Measurements from ENCODE around the gene RPL39L.

Gene RPL39L

DNA sequence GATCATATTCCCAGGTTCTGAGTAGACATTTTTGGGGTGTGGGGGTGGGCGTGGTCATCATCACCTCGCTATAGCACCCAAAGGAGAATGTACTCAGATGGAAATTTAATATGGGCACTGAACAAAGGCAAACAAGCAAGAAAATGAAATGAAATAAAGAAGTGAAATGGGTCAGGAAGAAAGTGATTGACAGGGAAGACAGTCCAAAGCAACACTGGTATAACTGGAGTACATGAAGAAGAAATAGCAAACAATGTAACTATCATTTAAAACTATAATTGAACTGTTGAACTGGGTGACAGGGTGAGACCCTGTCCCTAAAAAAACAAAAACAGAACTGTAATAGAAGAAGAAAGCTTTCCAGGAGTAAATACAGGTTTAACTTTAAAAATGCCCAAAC, 24.8 kb downstream of the RPL39L start:
- H3K36me3 ChIP-seq (ENCODE audit: control insufficient read depth in 2 of 2, insufficient read depth in 1 of 2, low read length in 2 of 2) = no peaks in the 10 kb centered on the region
- no peaks in the 10 kb centered on the region for H3K4me1 ChIP-seq (ENCODE audit: control insufficient read depth, insufficient read depth, low read length)
- ChIA-PET CTCF (interaction anchor here (0.9 to 2.9 kb wide), 5 partner anchors 15 to 205 kb away, joined by 3 to 24 read pairs (median 4); partner anchors contain the start of gene RPL39L), POLR2A (no interaction called here)
- no peak overlapping the region for H3K4me3 ChIP-seq (ENCODE audit: low read depth, low read length)
- H3K27ac ChIP-seq (ENCODE audit: extremely low read depth, low read depth, low read length) = no peak overlapping the region
- TF ChIP-seq, protein P1, sequence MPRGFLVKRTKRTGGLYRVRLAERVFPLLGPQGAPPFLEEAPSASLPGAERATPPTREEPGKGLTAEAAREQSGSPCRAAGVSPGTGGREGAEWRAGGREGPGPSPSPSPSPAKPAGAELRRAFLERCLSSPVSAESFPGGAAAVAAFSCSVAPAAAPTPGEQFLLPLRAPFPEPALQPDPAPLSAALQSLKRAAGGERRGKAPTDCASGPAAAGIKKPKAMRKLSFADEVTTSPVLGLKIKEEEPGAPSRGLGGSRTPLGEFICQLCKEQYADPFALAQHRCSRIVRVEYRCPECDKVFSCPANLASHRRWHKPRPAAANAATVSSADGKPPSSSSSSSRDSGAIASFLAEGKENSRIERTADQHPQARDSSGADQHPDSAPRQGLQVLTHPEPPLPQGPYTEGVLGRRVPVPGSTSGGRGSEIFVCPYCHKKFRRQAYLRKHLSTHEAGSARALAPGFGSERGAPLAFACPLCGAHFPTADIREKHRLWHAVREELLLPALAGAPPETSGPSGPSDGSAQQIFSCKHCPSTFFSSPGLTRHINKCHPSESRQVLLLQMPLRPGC (tag by site-specific recombination; IDR thresholded peaks at IDR 0.05) = no peak
- TF ChIP-seq ZNF311 (tag by site-specific recombination; IDR thresholded peaks at IDR 0.05; ENCODE audit: borderline replicate concordance) (no peak), ZNF214 (tag by site-specific recombination; IDR thresholded peaks at IDR 0.05; ENCODE audit: borderline replicate concordance) (no peak), ZNF221 (tag by site-specific recombination; IDR thresholded peaks at IDR 0.05; ENCODE audit: borderline replicate concordance) (no peak), ZNF24 (tag by site-specific recombination; IDR thresholded peaks at IDR 0.05) (no peak), ZFP3 (tag by site-specific recombination; IDR thresholded peaks at IDR 0.05; ENCODE audit: low read depth) (no peak), ZNF624 (tag by site-specific recombination; IDR thresholded peaks at IDR 0.05) (no peak), ZNF133 (tag by site-specific recombination; IDR thresholded peaks at IDR 0.05) (peak; percentile 65; the same call in 1 of the 2 replicates), PRDM1 (tag by site-specific recombination; IDR thresholded peaks at IDR 0.05) (0 out of 2 replicates have a peak, but pooled peaks have one; percentile 6), ZNF132 (tag by site-specific recombination; IDR thresholded peaks at IDR 0.05; ENCODE audit: borderline replicate concordance) (no peak), ZNF16 (tag by site-specific recombination; IDR thresholded peaks at IDR 0.05; ENCODE audit: low read depth) (no peak)
- H3K9me3 ChIP-seq (ENCODE audit: control insufficient read depth, insufficient read depth, low read depth, low read length) = no peaks in the 10 kb centered on the region

DNA sequence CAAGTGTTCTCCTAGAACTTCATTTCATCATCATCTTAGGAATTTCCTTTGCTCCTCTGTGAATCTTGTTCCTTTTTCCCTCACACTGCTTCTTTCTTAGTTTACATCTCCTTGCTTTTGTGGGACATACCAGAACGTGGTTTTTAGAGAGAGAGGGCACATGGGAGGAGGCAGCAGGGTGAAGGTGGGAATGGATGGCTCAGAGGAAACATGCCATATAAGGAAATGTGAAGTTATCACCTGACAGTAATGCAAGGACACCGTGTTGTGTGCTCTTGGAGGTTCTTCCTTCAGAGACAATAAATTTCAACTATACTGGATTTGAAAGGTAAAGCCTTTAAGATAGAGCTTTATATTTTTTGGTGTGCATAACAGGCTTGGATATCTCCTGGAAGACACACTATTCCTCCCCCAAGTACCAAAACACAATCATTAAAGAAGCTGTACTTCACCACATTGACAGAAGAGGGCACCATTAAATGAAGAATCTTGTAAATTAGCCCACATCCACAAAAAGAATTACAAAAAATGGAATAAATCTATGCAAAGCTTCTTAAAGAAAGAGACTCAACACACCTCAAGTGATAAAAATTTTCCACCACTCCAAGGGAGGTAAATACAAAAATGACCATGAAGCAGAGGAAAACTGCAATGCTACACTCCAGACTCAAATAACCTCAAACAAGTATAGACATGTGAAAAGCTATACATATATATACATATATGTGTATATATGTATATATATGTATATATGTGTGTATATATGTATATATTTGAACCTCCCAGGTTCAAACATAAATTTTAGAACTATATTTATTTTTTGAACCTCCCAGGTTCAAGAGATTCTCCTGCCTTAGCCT, 26.1 kb downstream of the RPL39L start:
- Histone ChIP-seq H3K9me3 (ENCODE audit: control insufficient read depth, insufficient read depth, low read depth, low read length) (no peaks in the 10 kb centered on the region), H3K4me3 (ENCODE audit: low read depth, low read length) (no peak overlapping the region), H3K36me3 (ENCODE audit: control insufficient read depth in 2 of 2, insufficient read depth in 1 of 2, low read length in 2 of 2) (no peaks in the 10 kb centered on the region), H3K4me1 (ENCODE audit: control insufficient read depth, insufficient read depth, low read length) (no peaks in the 10 kb centered on the region), H3K27ac (ENCODE audit: extremely low read depth, low read depth, low read length) (no peak overlapping the region)
- TF ChIP-seq HOXD13 (CRISPR knock-in tag; IDR thresholded peaks at IDR 0.05; ENCODE audit: borderline replicate concordance) = no peak
- peak; percentile 27; the same call in 1 of the 2 replicates for TF ChIP-seq ZNF654 (tag by site-specific recombination; IDR thresholded peaks at IDR 0.05; ENCODE audit: low read depth)
- ChIA-PET CTCF (interaction anchor here (0.6 to 2.9 kb wide), 23 partner anchors 9 to 1061 kb away, joined by 3 to 24 read pairs (median 4); no protein-coding TSS in a partner anchor), POLR2A (interaction anchor here (1.2 kb wide), 1 partner anchor 27 kb away, joined by 4 read pairs; the partner anchor contains the start of gene RPL39L)

DNA sequence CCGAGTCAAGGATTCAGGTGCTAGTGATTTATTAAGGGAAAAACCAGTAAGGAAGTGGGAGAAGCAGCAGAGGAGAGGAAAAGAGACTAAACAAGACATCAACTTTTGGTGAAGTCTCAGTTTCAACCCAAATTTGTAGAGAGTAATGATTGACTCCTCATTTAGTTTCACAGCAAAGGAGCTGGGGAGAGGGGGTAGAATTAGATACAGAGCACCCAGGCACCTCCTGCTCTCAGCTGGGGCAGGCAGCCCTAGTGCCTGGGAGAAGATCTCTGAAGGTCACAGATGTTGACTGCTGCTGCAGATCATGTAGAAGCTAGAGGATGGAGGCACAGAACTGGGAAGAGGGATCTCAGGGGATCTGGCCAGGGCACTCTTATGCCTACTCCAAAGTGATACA, 29.1 kb downstream of the RPL39L start:
- Histone ChIP-seq H3K27ac (ENCODE audit: extremely low read depth, low read depth, low read length) (no peak overlapping the region), H3K9me3 (ENCODE audit: control insufficient read depth, insufficient read depth, low read depth, low read length) (no peaks in the 10 kb centered on the region), H3K36me3 (ENCODE audit: control insufficient read depth in 2 of 2, insufficient read depth in 1 of 2, low read length in 2 of 2) (no peaks in the 10 kb centered on the region), H3K4me1 (ENCODE audit: control insufficient read depth, insufficient read depth, low read length) (no peaks in the 10 kb centered on the region), H3K4me3 (ENCODE audit: low read depth, low read length) (no peak overlapping the region)
- POLR2A ChIA-PET = no interaction called here
- CTCF ChIA-PET = no interaction called here
- TF ChIP-seq, protein P2, sequence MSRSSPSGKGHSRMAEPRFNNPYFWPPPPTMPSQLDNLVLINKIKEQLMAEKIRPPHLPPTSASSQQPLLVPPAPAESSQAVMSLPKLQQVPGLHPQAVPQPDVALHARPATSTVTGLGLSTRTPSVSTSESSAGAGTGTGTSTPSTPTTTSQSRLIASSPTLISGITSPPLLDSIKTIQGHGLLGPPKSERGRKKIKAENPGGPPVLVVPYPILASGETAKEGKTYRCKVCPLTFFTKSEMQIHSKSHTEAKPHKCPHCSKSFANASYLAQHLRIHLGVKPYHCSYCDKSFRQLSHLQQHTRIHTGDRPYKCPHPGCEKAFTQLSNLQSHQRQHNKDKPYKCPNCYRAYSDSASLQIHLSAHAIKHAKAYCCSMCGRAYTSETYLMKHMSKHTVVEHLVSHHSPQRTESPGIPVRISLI (tag by site-specific recombination; IDR thresholded peaks at IDR 0.05) = no peak
- TF ChIP-seq, protein P3, sequence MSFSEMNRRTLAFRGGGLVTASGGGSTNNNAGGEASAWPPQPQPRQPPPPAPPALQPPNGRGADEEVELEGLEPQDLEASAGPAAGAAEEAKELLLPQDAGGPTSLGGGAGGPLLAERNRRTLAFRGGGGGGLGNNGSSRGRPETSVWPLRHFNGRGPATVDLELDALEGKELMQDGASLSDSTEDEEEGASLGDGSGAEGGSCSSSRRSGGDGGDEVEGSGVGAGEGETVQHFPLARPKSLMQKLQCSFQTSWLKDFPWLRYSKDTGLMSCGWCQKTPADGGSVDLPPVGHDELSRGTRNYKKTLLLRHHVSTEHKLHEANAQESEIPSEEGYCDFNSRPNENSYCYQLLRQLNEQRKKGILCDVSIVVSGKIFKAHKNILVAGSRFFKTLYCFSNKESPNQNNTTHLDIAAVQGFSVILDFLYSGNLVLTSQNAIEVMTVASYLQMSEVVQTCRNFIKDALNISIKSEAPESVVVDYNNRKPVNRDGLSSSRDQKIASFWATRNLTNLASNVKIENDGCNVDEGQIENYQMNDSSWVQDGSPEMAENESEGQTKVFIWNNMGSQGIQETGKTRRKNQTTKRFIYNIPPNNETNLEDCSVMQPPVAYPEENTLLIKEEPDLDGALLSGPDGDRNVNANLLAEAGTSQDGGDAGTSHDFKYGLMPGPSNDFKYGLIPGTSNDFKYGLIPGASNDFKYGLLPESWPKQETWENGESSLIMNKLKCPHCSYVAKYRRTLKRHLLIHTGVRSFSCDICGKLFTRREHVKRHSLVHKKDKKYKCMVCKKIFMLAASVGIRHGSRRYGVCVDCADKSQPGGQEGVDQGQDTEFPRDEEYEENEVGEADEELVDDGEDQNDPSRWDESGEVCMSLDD (tag by site-specific recombination; IDR thresholded peaks at IDR 0.05) = no peak
- no peak for TF ChIP-seq ZNF292 (tag by site-specific recombination; IDR thresholded peaks at IDR 0.05; ENCODE audit: borderline replicate concordance, low read depth)
